HepG2 (cell line): ENCODE measurements around the gene TTPAL. TPM values are rescaled to one million over a fixed set of nuclear protein-coding genes. Genes with fewer than 3 reads are reported as not detected.

Experiments used
- ATAC-seq: fragments of 200-7000 bp; cut with Tn5 transposase; 3 replicates; pipeline ENCODE4 v1.9.1; 2020; ENCODE audit warnings: mild to moderate bottlenecking, moderate library complexity
- BruUV-seq: library from RNA; stranded (reverse); fragments of 400-500 nt; replicated peaks from 2 replicates; lab custom pipeline; 2021; lab: Mats Ljungman, UMichigan
- CTCF ChIA-PET: fragments of 300-600 bp; formaldehyde crosslinking; extraction: SDS; loops from one replicate; lab custom pipeline; 2021; ENCODE audit warnings: low total read pairs, inconsistent platforms, low intra/inter-chr PET ratio; lab: Yijun Ruan, JAX
- POLR2A ChIA-PET: fragments of 350-600 bp; sonication (Branson Sonifier 250); formaldehyde crosslinking; loops from one replicate; lab custom pipeline; 2020; ENCODE audit warnings: antibody characterized with exemption, inconsistent platforms; lab: Yijun Ruan, JAX
- DNase-seq: peaks from one replicate; pipeline ENCODE4 v3.0.0-alpha.2; 2015; ENCODE audit warnings: low spot score
- FAIRE-seq: peaks from 3 replicates; lab custom pipeline; 2011; peaks lifted over from hg19 to GRCh38; lab: Jason Lieb, UNC
- H2AFZ ChIP-seq: one replicate; pipeline ENCODE4 v1.6.1; 2011; ENCODE audit warnings: low read length, inconsistent platforms
- H3K27ac ChIP-seq: fragments of 300-600 bp; 3 replicates; pipeline ENCODE4 v1.8.0; 2011; ENCODE audit warnings: mixed run types, mild to moderate bottlenecking, mixed read lengths, low read length, inconsistent platforms; ENCODE audit not compliant: insufficient read depth; ENCODE audit errors: extremely low read length
- H3K27me3 ChIP-seq, 2 experiments: fragments of 200-600 bp in 1 of 2; 2 replicates in 1 of 2; 3 replicates in 1 of 2; pipeline versions ENCODE4 v1.6.0 to v1.8.0; 2011; ENCODE audit warnings: low read length in 2 of 2, mild to moderate bottlenecking in 2 of 2, moderate library complexity in 2 of 2, inconsistent platforms in 1 of 2; ENCODE audit not compliant: insufficient read depth in 2 of 2, control insufficient read depth in 1 of 2
- H3K36me3 ChIP-seq, 2 experiments: fragments of 200-600 bp in 1 of 2; replicated peaks in 1 of 2; 2 replicates in 1 of 2; 3 replicates in 1 of 2; pipeline versions ENCODE4 v1.5.1 to v1.8.0; 2011; ENCODE audit warnings: low read length in 2 of 2, inconsistent platforms in 1 of 2; ENCODE audit not compliant: insufficient read depth in 2 of 2, control insufficient read depth in 1 of 2
- H3K4me1 ChIP-seq: 2 replicates; pipeline ENCODE4 v1.5.1; 2012; ENCODE audit warnings: low read length, inconsistent platforms; ENCODE audit not compliant: insufficient read depth
- H3K4me2 ChIP-seq: 2 replicates; pipeline ENCODE4 v1.6.0; 2011; ENCODE audit warnings: low read depth, low read length, inconsistent platforms
- H3K4me3 ChIP-seq, 3 experiments: fragments of 200-600 bp in 1 of 3; sonication (generic), shearing (Covaris generic) in 1 of 3; replicated peaks in 1 of 3; 2 replicates each; pipeline ENCODE4 v1.5.1; 2011 to 2016; ENCODE audit warnings: low read length in 3 of 3, inconsistent platforms in 2 of 3, low read depth in 2 of 3, mild to moderate bottlenecking in 2 of 3, control low read depth in 1 of 3, mixed read lengths in 1 of 3; ENCODE audit not compliant: insufficient read depth in 1 of 3
- H3K79me2 ChIP-seq: one replicate; pipeline ENCODE4 v1.6.1; 2011; ENCODE audit warnings: low read length, inconsistent platforms; ENCODE audit not compliant: insufficient read depth
- H3K9ac ChIP-seq: 2 replicates; pipeline ENCODE4 v1.6.0; 2011; ENCODE audit warnings: mild to moderate bottlenecking, low read depth, low read length, inconsistent platforms; ENCODE audit not compliant: insufficient read depth
- H3K9me3 ChIP-seq: 2 replicates; pipeline ENCODE4 v1.5.1; 2012; ENCODE audit warnings: mild to moderate bottlenecking, low read length
- H4K20me1 ChIP-seq: 2 replicates; pipeline ENCODE4 v1.6.0; 2011; ENCODE audit warnings: inconsistent platforms, mild to moderate bottlenecking, low read length, moderate library complexity; ENCODE audit not compliant: insufficient read depth
- FOXJ3 ChIP-seq: sonication (generic); formaldehyde crosslinking; IDR thresholded peaks from 2 replicates; pipeline ENCODE4 v1.4.0; 2020; ENCODE audit warnings: missing genetic modification reagents, mild to moderate bottlenecking, borderline replicate concordance
- PAF1 ChIP-seq: IDR thresholded peaks from 2 replicates; pipeline ENCODE4 v1.6.1; 2016; ENCODE audit warnings: missing genetic modification reagents, missing compliant biosample characterization
- PITX1 ChIP-seq: sonication (generic); formaldehyde crosslinking; IDR thresholded peaks from 2 replicates; pipeline ENCODE4 v1.5.1; 2020; ENCODE audit warnings: mild to moderate bottlenecking, missing genetic modification reagents
- POLR2AphosphoS5 ChIP-seq: IDR thresholded peaks from 2 replicates; pipeline ENCODE4 v1.6.1; 2012; ENCODE audit warnings: low read depth, low read length
- RBM22 ChIP-seq: fragments of 200-400 bp; formaldehyde crosslinking; optimal IDR thresholded peaks from 2 replicates; pipeline ENCODE3; 2017; ENCODE audit warnings: mild to moderate bottlenecking, low read length, moderate library complexity
- ZBTB44 ChIP-seq: sonication (generic); formaldehyde crosslinking; IDR thresholded peaks from 2 replicates; pipeline ENCODE4 v1.4.0; 2020; ENCODE audit warnings: missing genetic modification reagents
- WGBS: methylation state at CpG from one replicate; pipeline ENCODE4 v1.1.6; 2017; ENCODE audit warnings: low lambda C conversion rate; 5-methylcytosine and 5-hydroxymethylcytosine counted together
- in situ Hi-C: cut with HindIII; loops from 2 replicates; pipeline ENCODE4 v1.10.0; 2017; ENCODE audit warnings: low pct_unique_long_range_greater_than_20kb; ENCODE audit not compliant: extremely low pct_ligation_motif_present
- intact Hi-C: fragments of 100-400 bp; cut with micrococcal nuclease; formaldehyde crosslinking; loops from one replicate; pipeline ENCODE4 v1.10.0; 2022; ENCODE audit not compliant: unreplicated experiment
- polyA plus RNA-seq, 8 experiments: library from polyadenylated mRNA; depleted of rRNA in 3 of 8; stranded (reverse) in 7 of 8; unstranded in 1 of 8; fragments of >200 nt; fragmentation: Illumina TruSeq in 4 of 8; extraction: Trizol in 4 of 8; gene quantifications; 2 replicates each; pipeline versions ENCODE4 v1.2.1 to v1.2.3, GENCODE V29; 2011 to 2016; ENCODE audit warnings: low read depth in 4 of 8, missing spikeins in 1 of 8, mixed read lengths in 1 of 8; ENCODE audit not compliant: insufficient read depth in 1 of 8
- total RNA-seq, 5 experiments: library from RNA; depleted of rRNA; stranded (reverse); fragments of >200 nt; fragmentation: Illumina TruSeq; extraction: Trizol; gene quantifications; 2 replicates each; pipeline ENCODE4 v1.2.3, GENCODE V29; 2016; ENCODE audit warnings: low read depth in 1 of 5

TTPAL gene
- total and polyA plus RNA-seq, 2 of the 13 experiments (the other 11 are each of a cell fraction or from before 2014, with no cell fraction given), result 4.3 to 18.8 TPM

GRCh38 chr20:44489223-44489622, 13.5 kb downstream of the TTPAL start:
- BruUV-seq, result no TSS peak
- Histone ChIP-seq H3K79me2 (no peaks in the 10 kb centered on the region), H3K36me3 (peaks cover 28 to 55% of the 10 kb centered on the region in 2 experiments), H3K4me3 (no peak overlapping the region), H3K9me3 (no peaks in the 10 kb centered on the region), H2AFZ (no peak overlapping the region), H3K27ac (no peak overlapping the region), H3K4me1 (no peaks in the 10 kb centered on the region), H3K9ac (no peak overlapping the region), H3K27me3 (no peaks in the 10 kb centered on the region), H4K20me1 (no peaks in the 10 kb centered on the region), H3K4me2 (no peak overlapping the region)
- POLR2A ChIA-PET, result interaction anchor here (0.7 kb wide), 1 partner anchor 14 kb away, joined by 3 read pairs; the partner anchor contains the start of gene TTPAL
- 96% methylated on average over 9 of the region's 9 CpGs for WGBS
- TF ChIP-seq RBM22, result peak; percentile 19
- 0 out of 2 replicates have a peak, but pooled peaks have one; percentile 25 for TF ChIP-seq PAF1 (CRISPR knock-in tag)
- no peak for TF ChIP-seq FOXJ3 (CRISPR knock-in tag)
- 0 out of 2 replicates have a peak, but pooled peaks have one; percentile 6 for TF ChIP-seq POLR2AphosphoS5
- in situ Hi-C loops, result no loop called here
- DNase-seq (no peak), FAIRE-seq (no peak), ATAC-seq (no peak)
- CTCF ChIA-PET, result no interaction called here
- intact Hi-C loops, result no loop called here

DNA sequence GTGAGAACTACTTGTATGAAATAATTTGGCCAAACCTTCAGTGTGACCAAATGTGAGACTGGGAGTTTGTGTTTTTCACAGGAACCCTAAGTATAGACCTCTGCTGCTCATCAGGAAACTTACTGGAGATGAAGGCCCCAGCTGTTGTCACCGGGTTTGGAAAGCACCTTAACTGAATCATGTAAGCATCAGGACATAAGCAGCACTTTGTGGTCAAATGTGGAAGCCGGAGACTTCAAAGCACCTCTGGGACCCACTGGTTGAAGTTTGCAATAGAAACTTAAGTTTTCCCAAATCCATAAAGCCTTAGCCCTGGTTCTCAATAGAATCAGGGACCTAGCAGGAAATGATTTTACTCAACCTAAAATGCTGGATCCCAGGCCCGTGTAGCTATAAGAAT, 14.3 kb downstream of the TTPAL start:
- H4K20me1 ChIP-seq, result no peaks in the 10 kb centered on the region
- H2AFZ ChIP-seq, result no peak overlapping the region
- H3K9ac ChIP-seq, result no peak overlapping the region
- no peak for DNase-seq
- H3K4me1 ChIP-seq, result no peaks in the 10 kb centered on the region
- no peaks in the 10 kb centered on the region for H3K27me3 ChIP-seq
- no peaks in the 10 kb centered on the region for H3K9me3 ChIP-seq
- peaks cover 32 to 59% of the 10 kb centered on the region in 2 experiments for H3K36me3 ChIP-seq
- FAIRE-seq, result no peak
- POLR2A ChIA-PET, result no interaction called here
- no peak overlapping the region for H3K4me3 ChIP-seq
- H3K4me2 ChIP-seq, result no peak overlapping the region
- no peaks in the 10 kb centered on the region for H3K79me2 ChIP-seq
- TSS peak; percentile 25 for BruUV-seq
- CTCF ChIA-PET, result no interaction called here
- in situ Hi-C loops, result no loop called here
- intact Hi-C loops, result no loop called here
- TF ChIP-seq ZBTB44 (0 out of 2 replicates have a peak, but pooled peaks have one; percentile 17), PITX1 (CRISPR knock-in tag) (no peak)
- TF ChIP-seq, all 625 proteins: peak for 1
- no peak overlapping the region for H3K27ac ChIP-seq
- ATAC-seq, result no peak
- WGBS, result 98% methylated on average over 3 of the region's 3 CpGs
